Loucy (cell line): ENCODE results near the gene WDR6.

ENCODE experiments used
- H2AFZ ChIP-seq: fragments of 200-600 bp; sonication (generic); 2 replicates; pipeline ENCODE4 v1.6.0; 2016; ENCODE audit warnings: antibody characterized with exemption, mild to moderate bottlenecking, low read length, moderate library complexity
- H3F3A ChIP-seq: fragments of 200-600 bp; 2 replicates; pipeline ENCODE4 v1.6.0; 2016; ENCODE audit warnings: antibody characterized with exemption, low read depth, mild to moderate bottlenecking
- H3K27me3 ChIP-seq: fragments of 200-600 bp; sonication (generic); 2 replicates; pipeline ENCODE4 v1.6.1; 2014; ENCODE audit warnings: low read length, mild to moderate bottlenecking; ENCODE audit not compliant: insufficient read depth, poor library complexity, severe bottlenecking
- H3K36me3 ChIP-seq: fragments of 200-600 bp; sonication (generic); 2 replicates; pipeline ENCODE4 v1.6.1; 2016; ENCODE audit warnings: low read length; ENCODE audit not compliant: insufficient read depth
- H3K4me1 ChIP-seq: fragments of 200-600 bp; sonication (generic); 2 replicates; pipeline ENCODE4 v1.5.1; 2014; ENCODE audit warnings: low read length, mild to moderate bottlenecking; ENCODE audit not compliant: insufficient read depth, poor library complexity, severe bottlenecking
- H3K4me2 ChIP-seq: fragments of 200-600 bp; sonication (generic); 2 replicates; pipeline ENCODE4 v1.6.0; 2014; ENCODE audit warnings: antibody characterized with exemption, low read length, low read depth, mild to moderate bottlenecking; ENCODE audit not compliant: poor library complexity, severe bottlenecking
- H3K4me3 ChIP-seq: fragments of 200-600 bp; sonication (generic); 2 replicates; pipeline ENCODE4 v1.5.1; 2014; ENCODE audit warnings: low read length, mild to moderate bottlenecking, mixed read lengths; ENCODE audit not compliant: poor library complexity, severe bottlenecking
- H3K79me2 ChIP-seq: fragments of 200-600 bp; sonication (generic); 2 replicates; pipeline ENCODE4 v1.6.1; 2014; ENCODE audit warnings: low read length; ENCODE audit not compliant: insufficient read depth
- H3K9ac ChIP-seq: fragments of 200-600 bp; sonication (generic); 2 replicates; pipeline ENCODE4 v1.6.0; 2014; ENCODE audit warnings: mild to moderate bottlenecking, low read depth, low read length, moderate library complexity; ENCODE audit not compliant: poor library complexity, severe bottlenecking
- H3K9me2 ChIP-seq: fragments of 200-600 bp; sonication (generic); replicated peaks from 2 replicates; pipeline ENCODE4 v1.6.1; 2016; ENCODE audit warnings: low read depth, low read length, mixed read lengths
- H3K9me3 ChIP-seq: fragments of 200-600 bp; sonication (generic); 2 replicates; pipeline ENCODE4 v1.6.1; 2014; ENCODE audit warnings: mild to moderate bottlenecking, antibody characterized with exemption, low read length, low read depth; ENCODE audit not compliant: insufficient read depth
- H4K20me1 ChIP-seq: fragments of 200-600 bp; sonication (generic); 2 replicates; pipeline ENCODE4 v1.6.0; 2014; ENCODE audit warnings: antibody characterized with exemption, low read length, mild to moderate bottlenecking; ENCODE audit not compliant: insufficient read depth, poor library complexity, severe bottlenecking
- CTCF ChIP-seq: fragments of 200-600 bp; sonication (generic); conservative IDR thresholded peaks from 2 replicates; pipeline ENCODE4 v1.5.1; 2014; ENCODE audit warnings: mild to moderate bottlenecking, antibody characterized with exemption, low read length
- EZH2phosphoT487 ChIP-seq: fragments of 200-600 bp; IDR thresholded peaks from 2 replicates; pipeline ENCODE4 v1.6.1; 2018; ENCODE audit warnings: antibody characterized with exemption, mild to moderate bottlenecking, moderate library complexity, borderline replicate concordance

WDR6 gene

GRCh38 chr3:48996640-48997039, 10.6 kb upstream of the WDR6 start:
- Histone ChIP-seq H3K36me3 (no peaks in the 10 kb centered on the region), H2AFZ (no peak overlapping the region), H3K9me3 (no peaks in the 10 kb centered on the region), H3K4me2 (no peak overlapping the region), H3K27me3 (no peaks in the 10 kb centered on the region), H3K9ac (no peak overlapping the region), H3K4me3 (no peak overlapping the region), H3K79me2 (peaks cover 8% of the 10 kb centered on the region; the same call in 1 of the 2 replicates), H3K4me1 (no peaks in the 10 kb centered on the region), H3K9me2 (no peaks in the 10 kb centered on the region), H4K20me1 (no peaks in the 10 kb centered on the region), H3F3A (no peaks in the 10 kb centered on the region)
- TF ChIP-seq EZH2phosphoT487 (no peak), CTCF (no peak)

- Histone ChIP-seq H3K27me3 (no peaks in the 10 kb centered on the region), H3K79me2 (peaks cover 2% of the 10 kb centered on the region; the same call in 1 of the 2 replicates), H3K9ac (no peak overlapping the region), H3K36me3 (no peaks in the 10 kb centered on the region), H3K4me2 (no peak overlapping the region), H3K4me3 (no peak overlapping the region), H4K20me1 (no peaks in the 10 kb centered on the region), H3K9me2 (no peaks in the 10 kb centered on the region), H3K4me1 (no peaks in the 10 kb centered on the region), H3F3A (no peaks in the 10 kb centered on the region), H2AFZ (no peak overlapping the region), H3K9me3 (no peaks in the 10 kb centered on the region)
- TF ChIP-seq EZH2phosphoT487, result no peak
- TF ChIP-seq CTCF, result peak; percentile 50
Observed at GRCh38 chr3:48997102-48997635, 10.0 kb upstream of the WDR6 start.

GRCh38 chr3:48997714-48998637, 9.2 kb upstream of the WDR6 start:
- Histone ChIP-seq H3K36me3 (no peaks in the 10 kb centered on the region), H3K9me3 (no peaks in the 10 kb centered on the region), H3K4me3 (no peak overlapping the region), H3K9ac (no peak overlapping the region), H3K9me2 (no peaks in the 10 kb centered on the region), H4K20me1 (no peaks in the 10 kb centered on the region), H3K79me2 (no peaks in the 10 kb centered on the region), H3F3A (no peaks in the 10 kb centered on the region), H3K4me2 (no peak overlapping the region), H3K27me3 (no peaks in the 10 kb centered on the region), H3K4me1 (no peaks in the 10 kb centered on the region), H2AFZ (no peak overlapping the region)
- TF ChIP-seq CTCF (no peak), EZH2phosphoT487 (no peak)
